Myocyte (in vitro differentiated cells): Measurements from ENCODE around the gene OTULIN. TPM values are rescaled to one million over a fixed set of nuclear protein-coding genes. Genes with fewer than 3 reads are reported as not detected.
A peak's percentile ranks its signal among the peaks of the same experiment; 100 is the strongest.

Experiments
- DNase-seq: peaks from one replicate; pipeline ENCODE4 v3.0.0-alpha.2; 2012; ENCODE audit warnings: low read depth
- total RNA-seq: library from RNA; depleted of rRNA; stranded (reverse); fragments of >200 nt; gene quantifications from 2 replicates; pipeline ENCODE4 v1.2.3, GENCODE V29; 2014

OTULIN gene
- total RNA-seq, 1 donor from 2014 or later, result 34.5 TPM

- no peak for DNase-seq
These were observed 54.3 kb downstream of the OTULIN start for GRCh38 chr5:14718778-14719177.

DNA sequence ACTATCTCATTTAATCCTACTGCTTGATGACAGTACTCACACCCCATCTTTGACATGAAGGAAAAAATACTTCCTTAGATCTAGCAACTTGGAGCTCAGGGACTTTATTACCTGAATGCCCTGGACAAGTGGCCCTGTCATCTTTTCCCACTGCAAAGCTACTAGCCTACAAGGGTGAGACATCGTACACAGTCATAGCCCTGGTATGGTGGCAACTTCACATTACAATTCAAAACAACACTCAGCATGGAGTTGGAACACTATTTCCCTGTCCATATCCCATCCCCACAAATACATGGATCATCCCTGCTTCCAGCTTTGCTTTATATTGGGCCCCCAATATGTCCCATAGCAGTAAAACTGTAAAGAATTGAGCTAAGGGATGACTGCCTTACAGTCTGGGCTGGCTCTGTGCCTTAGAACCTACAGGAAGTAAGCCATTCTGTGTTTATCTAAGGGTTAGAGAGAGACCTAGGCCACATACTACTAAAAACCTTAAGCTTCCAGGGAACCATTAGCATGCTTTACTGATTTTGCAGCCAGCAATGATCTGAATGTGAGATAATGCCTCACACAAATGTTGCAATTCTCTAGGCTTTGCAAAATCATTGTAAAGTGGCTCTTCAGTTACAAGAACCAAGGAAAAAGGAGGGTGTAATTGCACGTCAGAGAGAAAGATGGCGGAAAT lies 55.9 kb downstream of the OTULIN start:
- no peak for DNase-seq

DNA sequence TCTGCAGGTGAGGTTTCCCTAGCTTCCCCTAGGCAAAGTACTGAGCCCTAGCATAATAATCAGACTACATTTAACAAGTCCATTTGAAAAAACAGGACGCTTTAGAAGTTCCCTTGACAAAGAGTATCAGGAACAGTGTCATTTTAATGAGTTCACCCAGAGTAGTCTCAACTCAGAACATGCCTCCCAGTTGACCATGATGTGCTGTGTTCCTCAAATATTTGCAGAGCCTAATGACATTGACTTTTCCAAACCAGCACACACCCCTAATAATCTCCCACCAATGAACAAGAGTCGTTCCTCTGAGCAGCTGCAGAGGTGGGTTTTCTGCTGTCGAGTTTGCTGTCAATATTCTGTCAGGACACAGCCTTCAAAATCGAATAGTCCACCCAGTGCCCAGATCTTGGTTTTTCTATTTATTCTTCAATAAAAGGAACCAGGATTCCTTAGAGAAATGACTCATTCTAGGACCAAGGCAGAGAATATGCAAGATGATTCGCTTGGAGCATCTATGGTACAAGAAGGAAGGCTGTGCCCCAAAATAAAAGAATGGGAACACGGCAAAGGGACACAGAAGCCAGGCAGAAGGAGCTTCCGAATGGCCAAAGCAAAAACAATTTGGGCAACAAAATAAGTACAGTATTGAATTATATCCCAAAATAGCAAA lies 57.6 kb downstream of the OTULIN start:
- DNase-seq, result no peak

DNA sequence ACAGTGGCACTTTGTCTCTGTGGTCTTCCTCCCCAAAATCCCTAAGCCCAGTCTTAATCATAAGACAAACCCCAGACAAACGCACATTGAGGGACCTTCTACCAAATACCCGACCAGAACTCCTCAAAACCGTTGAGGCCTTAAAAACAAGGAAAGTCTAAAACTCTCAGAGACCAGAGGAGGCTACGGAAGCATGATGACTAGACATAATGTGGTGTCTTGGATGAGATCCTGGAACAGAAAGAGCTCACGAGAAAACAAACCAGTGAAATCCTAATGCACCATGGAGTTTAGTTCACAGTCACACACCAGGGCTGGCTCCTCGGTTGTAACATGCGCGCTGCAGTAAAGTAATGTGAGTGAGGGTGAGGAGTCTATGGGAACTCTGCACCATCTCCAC lies 58.4 kb downstream of the OTULIN start:
- DNase-seq, result no peak

- no peak for DNase-seq
These were observed 59.2 kb downstream of the OTULIN start for GRCh38 chr5:14723701-14724132.

GRCh38 chr5:14724633-14725032 lies 60.1 kb downstream of the OTULIN start:
- DNase-seq, result no peak

GRCh38 chr5:14726066-14726838 lies 61.7 kb downstream of the OTULIN start:
- peak; percentile 82 for DNase-seq

DNA sequence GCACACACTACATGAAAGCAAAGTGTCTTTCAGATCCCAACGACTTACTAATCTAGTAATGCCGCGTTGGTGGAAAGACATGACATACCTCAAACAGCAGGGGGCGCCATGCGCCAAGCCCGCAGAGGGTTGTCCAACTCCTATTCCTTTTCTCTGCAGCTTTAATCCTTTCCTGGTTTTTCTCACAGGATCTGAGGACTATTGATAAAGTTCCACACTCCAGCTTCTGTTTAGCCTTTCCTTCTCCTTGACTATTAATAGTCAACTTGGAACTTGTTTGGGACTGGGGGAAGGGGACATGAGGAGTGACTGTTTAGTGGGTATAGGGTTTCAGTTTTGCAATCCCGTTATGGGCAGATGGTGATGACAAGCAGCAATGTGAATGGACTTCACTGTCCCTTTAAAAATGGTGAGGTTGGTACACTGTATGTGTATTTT lies 62.9 kb downstream of the OTULIN start:
- peak; percentile 84 for DNase-seq

DNA sequence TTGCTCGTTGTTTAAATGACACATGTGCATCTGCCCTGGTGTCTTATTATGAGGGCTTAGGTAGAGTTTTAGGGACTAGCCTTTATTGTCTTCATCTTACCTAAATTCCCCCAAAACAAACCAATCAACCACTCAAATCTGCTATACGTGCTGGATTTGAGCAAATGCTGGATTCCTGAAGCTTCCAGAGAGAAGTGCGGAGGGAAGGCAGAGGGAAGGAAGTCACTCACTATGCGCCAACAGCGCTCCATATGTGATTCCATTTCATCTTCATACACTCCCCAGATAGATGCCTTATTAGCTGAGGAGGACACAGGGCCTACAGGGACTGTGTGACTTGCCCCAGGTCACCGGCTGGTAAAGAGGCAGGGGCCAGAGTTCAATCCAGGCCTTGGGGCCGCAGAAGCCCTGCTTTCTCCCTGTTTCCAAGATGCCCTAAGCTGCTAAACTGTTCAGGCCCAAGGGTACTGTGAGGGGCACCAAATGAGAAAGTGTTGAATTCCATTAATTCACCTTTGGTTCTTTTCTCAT lies 63.5 kb downstream of the OTULIN start:
- DNase-seq, result no peak

- no peak for DNase-seq
These were observed 64.0 kb downstream of the OTULIN start for GRCh38 chr5:14728459-14728938.

DNA sequence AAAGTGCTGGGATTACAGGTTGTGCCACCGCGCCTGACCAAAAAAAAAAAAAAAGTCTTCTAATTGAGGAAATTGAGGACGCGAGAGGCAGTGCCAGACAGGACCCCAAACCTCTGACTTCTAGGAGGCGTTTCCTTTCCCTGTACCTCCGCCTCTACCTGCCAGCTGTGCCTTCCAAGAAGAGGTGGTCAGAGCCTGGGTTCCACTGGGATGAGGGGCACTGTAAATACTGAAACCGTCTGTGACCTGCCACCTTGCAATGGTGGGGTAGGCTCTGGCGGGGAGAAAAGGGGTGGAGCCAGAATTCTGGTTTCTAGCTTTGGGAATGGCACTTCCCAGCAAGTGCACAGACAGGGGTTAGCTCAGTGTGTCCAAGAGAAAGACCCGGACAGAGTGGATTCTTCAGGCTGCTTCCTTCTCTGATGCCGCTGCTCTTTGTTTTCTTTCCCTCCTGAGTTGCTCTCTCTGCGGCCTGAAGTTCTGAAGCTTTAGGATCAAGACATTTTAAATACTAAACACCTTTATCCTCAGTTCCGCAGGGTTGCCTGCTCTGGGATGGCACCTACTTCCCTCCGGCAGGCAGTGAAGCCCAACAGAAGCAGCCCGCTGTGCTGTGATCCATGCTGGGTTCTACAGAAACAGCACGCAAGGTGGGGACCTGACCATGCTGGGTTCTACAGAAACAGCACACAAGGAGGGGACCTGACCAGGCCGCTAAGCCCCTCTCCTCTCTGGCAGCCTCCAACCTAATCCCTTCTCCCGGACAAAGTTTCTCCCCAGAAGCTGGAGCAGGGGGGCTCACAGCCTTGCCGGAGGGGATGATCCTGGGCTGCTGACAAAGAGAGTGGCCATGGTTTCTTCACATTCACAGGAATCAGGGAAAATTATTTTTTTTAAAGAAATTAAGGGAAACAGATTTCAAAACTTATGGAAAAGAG lies 65.2 kb downstream of the OTULIN start:
- no peak for DNase-seq

DNA sequence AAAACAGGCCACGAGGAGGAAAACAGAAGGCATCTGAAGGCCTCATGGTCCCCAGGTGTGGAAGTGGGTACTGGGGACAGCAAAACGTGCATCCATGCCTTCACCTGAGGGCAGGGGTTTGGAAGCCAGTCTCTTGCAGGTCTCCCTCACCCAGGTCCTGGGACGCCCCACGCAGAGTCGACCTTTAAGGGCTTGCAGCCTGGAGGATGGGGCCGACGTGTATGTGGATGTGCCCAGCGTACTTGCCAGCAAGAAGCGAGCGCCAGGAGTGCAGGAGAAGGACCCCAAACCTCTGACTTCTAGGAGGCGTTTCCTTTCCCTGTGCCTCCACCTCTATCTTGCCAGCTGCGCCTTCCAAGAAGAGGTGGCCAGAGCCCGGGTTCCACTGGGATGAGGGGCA lies 65.9 kb downstream of the OTULIN start:
- no peak for DNase-seq

DNA sequence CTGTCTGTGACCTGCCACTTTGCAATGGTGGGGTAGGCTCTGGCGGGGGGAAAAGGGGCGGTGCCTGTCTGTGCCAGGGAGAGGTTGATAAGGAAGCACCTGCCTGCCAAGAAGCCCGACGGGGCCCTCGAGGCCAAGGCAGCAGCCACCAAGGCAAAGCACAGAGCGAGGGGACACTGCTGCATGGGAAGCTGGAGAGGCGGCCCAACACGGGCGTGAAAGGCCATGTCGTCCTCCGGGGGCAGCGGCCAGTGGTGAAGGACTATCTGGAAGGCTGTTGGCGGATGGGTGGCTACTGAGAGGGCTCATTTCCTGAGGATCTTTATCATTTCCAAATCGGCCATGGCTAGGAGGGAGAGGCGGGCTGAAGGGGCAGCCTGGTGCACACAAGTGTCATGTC lies 66.4 kb downstream of the OTULIN start:
- DNase-seq, result no peak

DNA sequence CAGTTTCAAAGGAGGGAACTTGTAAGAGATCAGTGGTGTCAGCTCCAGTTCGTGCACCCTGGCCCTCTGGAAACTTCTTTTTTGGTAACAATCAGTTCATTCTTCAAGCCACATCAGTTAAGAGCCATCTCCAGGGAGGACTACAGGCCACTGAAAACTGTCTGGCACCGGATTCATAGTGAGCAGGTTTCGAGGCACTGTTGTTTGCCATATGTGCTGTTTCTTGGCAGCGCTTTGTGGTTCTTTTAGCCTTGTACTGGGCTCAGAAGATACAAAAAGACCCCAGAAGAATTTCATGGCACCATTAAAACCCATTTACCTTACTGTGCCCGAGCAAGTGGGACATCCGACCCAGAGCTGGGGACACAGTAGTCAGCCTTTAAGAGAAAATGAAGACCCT lies 68.5 kb downstream of the OTULIN start:
- DNase-seq, result no peak

GRCh38 chr5:14733661-14734060 lies 69.1 kb downstream of the OTULIN start:
- no peak for DNase-seq

GRCh38 chr5:14734396-14734795 lies 69.9 kb downstream of the OTULIN start:
- no peak for DNase-seq

GRCh38 chr5:14735944-14736343 lies 71.4 kb downstream of the OTULIN start:
- no peak for DNase-seq

DNA sequence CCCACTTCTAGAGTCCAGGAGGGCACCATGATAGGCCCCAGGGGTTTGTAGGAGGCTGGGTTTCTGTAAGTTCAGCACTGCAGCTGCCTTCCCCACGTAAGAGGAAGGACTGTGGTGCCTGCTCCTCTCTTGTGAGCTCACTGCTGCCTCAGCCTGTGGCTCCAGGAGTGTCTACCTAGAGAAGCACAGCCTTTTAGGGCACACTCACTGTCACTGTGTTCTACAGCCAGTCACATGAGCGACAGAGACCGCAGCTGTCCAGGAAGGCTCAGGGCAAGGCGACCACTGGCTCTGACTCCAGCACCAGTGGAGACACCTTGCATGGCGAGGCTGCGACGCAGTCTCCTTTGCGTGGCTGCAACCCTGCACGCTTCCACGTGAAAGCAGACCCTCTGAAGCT lies 72.8 kb downstream of the OTULIN start:
- peak; percentile 39 for DNase-seq

DNA sequence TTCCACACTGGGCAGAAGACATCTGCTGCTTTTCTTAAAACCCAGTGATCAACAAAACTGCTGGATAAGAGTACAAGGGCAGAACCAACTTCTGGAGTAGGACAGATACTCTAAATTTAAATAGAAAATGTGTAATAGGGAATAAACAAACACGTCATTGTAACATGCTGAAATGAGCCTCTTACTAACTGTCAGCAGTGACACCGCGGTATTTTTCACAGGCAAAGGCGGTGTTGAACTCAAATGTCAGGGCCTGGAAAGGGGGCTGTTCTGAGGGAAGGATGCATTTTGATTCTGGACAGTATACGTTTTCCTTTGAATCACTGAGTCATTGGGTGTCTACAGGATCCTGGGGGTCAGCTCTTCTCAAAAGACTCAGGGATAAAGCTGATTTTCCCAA lies 73.5 kb downstream of the OTULIN start:
- no peak for DNase-seq

- no peak for DNase-seq
These were observed 75.0 kb downstream of the OTULIN start for GRCh38 chr5:14739538-14739937.

DNA sequence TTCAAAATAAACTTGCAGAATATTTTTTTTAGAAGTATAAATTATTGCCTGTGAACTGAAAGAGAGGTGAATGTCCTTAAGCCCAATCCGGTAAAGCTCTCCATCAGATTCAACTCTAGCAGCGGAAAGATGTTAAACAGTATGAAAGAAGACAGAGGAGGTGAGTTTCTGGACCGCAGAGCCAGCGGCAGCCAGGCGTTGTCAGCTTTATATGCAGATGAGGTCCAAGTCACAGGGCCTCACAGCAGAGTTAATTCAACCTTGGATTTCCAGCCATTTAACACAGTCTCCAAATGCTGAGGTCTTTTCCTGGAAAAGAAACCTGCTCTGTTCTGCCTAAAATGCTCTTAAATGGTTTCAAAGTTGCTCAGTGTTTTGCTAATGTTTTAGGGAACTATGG lies 75.5 kb downstream of the OTULIN start:
- no peak for DNase-seq
